DMS153 treated with DMSO at 0.1 percent for 48 hours (cell line): ENCODE data around the gene HMX3.
"Not testable (repeated sequence)": the region's sequence is repeated elsewhere in the genome, so short reads cannot be mapped to it uniquely, and the experiment has no call there.

ENCODE experiments used
- DNase-seq: peaks from one replicate; lab custom pipeline; 2025; ENCODE audit not compliant: unreplicated experiment; lab: John Stamatoyannopoulos, UW

Gene HMX3

DNA sequence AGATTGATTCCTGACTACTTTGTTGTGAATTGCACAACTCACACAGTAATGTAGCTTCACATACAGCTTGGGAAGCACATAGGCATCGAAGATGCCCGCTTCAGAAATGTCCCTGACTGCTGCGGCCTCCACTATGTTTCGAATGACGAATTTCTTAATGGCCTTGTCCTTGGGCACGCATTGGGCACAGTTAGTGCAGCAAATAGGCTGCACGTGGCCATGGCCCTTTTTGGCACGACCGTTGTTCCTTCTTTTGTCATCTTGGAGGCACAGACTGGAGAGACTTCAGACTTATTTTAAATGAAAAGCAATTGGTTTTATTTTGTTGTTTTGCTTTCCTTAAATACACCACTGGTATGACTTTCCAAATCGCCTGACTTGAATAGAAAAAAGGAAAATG, 35.8 kb downstream of the HMX3 start:
- DNase-seq: not testable (repeated sequence)

DNA sequence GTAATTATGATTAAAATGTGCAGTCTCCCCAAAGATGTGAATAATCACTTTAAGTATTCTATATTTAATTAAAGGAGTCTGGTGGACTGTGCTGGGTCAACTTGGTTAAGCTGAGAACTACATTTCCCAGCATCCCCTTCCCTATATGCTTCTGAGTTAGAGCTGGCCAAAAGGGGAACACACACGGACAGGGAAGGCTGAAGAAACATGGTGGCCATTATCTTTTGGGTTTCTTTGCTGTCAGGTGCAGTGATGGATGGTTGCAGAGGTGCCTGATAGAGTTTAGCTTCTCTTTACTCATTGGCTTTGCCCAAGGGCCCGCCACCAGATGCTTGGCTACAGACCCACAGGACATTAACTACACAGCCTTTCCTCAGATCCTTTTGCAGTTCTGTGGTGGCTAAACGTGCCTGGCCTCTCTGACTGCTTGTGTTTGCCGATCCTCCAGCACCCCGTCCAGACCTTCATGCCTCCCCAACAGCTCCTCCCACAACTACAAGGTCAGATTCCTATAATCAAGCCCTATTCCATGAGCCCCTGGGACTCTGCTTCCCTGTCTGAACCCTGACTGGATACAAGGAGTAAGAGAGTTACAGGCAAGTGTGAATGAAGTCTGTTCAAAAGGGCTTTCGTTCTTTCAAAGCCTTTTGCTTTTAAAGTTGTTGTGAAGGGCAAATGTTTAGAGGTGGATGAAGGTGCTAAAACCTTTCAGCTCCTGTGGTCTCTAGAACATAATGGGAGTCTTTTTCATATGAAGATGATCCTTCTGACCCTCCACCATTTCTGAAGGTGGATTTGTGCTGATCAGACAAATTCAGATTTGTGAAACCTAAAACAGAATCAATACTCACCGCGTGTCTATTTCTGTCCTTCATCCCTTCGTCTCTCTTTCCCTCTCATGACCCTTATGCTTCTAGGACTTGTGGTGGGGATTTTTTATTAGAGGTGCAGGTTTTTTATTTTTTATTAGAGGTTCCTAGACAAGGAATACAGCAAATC, 39.9 kb downstream of the HMX3 start:
- DNase-seq: no peak

DNA sequence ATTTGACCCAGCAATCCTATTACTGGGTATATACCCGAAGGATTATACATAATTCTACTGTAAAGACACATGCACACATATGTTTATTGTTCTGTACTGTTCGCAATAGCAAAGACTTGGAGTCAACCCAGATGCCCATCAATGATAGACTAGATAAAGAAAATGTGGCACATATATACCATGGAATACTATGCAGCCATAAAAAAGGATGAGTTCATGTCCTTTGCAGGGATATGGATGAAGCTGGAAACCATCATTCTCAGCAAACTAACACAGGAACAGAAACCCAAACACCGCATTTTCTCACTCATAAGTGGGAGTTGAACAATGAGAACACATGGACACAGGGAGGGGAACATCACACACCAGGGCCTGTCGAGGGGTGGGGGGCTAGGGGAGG, 42.6 kb downstream of the HMX3 start:
- DNase-seq: not testable (repeated sequence)

DNA sequence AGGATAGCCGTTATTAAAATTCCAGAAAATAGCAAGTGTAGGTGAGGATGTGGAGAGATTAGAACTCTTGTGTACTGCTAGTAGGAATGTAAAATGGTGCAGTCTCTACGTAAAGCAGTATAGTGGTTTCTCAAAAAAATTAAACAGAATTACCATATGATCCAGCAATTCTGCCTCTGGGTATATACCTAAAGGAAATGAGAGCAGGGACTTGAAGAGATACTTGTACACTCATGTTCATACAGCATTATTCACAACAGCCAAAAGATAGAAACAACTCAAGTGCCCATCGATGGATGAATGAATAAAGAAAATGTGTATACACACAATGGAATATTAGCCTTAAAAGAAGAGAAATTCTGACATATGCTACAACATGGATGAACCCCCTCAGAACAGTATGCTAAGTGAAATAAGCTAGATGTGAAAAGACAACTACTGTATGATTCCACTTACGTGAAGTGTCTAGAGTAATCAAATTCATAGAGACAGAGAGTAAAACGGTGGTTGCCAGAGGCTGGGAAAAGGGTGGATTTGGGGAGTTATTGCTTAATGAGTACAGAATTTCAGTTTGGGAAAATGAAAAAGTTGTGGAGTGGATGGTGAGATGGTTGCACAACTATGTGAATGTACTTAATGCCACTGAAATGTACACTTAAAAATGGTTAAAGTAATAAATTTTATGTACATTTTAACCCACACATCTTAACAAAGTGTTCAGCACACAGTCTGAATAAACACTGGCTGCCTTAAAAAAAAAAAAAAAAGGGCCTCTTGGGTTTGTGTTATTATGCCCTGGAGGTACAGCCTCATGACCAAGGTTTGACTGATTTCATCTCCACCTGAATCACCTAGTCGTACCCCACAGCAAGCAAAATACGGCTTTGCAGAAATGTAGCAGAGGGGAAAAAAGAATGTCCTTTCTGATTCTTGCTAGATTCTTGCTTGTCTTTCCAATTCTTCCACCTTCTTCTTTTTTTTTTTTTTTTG, 44.6 kb downstream of the HMX3 start:
- no peak for DNase-seq

DNA sequence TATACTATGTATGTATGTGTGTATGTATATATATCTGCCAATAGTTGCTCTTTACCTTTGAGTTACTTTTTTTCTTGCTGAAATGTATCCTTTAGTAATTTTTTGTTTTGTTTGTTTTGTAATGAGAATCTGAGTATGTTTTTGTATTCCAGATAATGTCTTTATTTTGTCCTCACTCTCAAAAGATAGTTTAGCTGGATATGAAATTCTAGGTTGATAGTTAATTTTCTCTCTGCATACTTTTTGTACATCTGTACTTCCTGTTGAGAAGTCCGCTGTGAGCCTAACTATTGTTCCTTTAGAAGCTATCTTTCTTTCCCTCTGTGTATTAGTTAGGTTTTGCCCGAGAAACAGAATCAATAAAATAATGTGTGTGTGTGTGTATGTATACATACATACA, 48.0 kb downstream of the HMX3 start:
- DNase-seq: no peak

GRCh38 chr10:123187781-123188180, 52.0 kb downstream of the HMX3 start:
- DNase-seq: no peak
